Measurements from ENCODE around the gene PPT1.
A peak's percentile ranks its signal among the peaks of the same experiment; 100 is the strongest.
"Not testable (repeated sequence)": the region's sequence is repeated elsewhere in the genome, so short reads cannot be mapped to it uniquely, and the experiment has no call there.

The PPT1 gene

DNA sequence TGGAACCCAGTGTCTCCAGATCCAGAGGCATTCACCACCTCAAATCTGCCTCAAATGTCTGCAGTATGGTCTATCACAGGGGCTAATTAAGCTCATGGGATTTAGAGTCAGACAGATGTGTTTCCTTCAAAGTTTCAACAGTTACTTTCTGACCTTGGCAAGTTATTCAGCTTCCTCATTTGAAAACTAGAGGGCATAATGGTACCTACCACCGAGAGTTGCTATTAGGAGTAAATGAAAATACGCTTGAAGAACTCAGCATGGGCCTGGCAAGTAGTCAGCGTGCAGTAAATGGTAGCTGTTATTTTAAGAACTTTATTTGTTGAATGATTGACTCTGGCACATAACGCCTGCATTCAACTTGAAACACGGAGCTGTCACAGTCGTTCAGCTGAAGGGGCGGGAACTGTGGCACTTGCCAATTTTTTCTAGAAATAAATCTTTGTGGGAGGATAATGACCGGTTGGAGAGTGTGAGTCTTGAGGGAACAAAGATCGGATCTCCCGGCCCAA lies 57.8 kb downstream of the PPT1 start:
- H3K4me3 Mint-ChIP-seq, result peak overlapping the region; percentile 92
- peaks cover 11% of the 10 kb centered on the region for H3K36me3 Mint-ChIP-seq
- DNase-seq (ENCODE audit: low spot score in 2 of 2), result peak in 1 of 2 donors; percentile 49
- no peaks in the 10 kb centered on the region for H3K27me3 Mint-ChIP-seq
- peak overlapping the region; percentile 94 for H3K27ac Mint-ChIP-seq
- no peaks in the 10 kb centered on the region for H3K9me3 Mint-ChIP-seq
- ATAC-seq (ENCODE audit: low read depth), result peak; percentile 48
- H3K4me1 Mint-ChIP-seq, result peaks cover 38% of the 10 kb centered on the region

DNA sequence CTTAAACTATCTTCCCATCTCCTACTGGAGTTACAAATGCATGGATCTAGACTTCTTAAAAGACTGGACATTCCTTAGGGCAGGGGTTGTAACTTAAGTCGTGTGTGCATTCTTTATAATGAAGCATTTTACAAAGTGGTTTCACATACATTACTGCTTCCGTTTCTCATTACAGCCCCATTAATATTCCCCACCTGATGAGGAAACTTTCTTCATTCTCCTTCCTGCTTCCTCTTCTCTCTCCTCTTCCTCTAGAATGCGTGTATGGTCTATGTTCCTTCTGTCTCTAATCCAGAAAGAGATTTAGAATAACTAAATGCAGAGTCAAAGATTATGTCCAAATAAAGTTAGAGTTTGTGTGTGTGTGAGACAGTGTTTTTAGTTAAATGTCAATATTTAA lies 58.4 kb downstream of the PPT1 start:
- DNase-seq (ENCODE audit: low spot score in 2 of 2), result no peak
- Mint-ChIP-seq H3K9me3 (no peaks in the 10 kb centered on the region), H3K36me3 (peaks cover 11% of the 10 kb centered on the region)

GRCh38 chr1:40037254-40037653 lies 59.8 kb downstream of the PPT1 start:
- not testable (repeated sequence) for H3K4me3 Mint-ChIP-seq; DNase-seq (ENCODE audit: low spot score in 2 of 2); ATAC-seq (ENCODE audit: low read depth); H3K27me3 Mint-ChIP-seq; H3K36me3 Mint-ChIP-seq; H3K9me3 Mint-ChIP-seq
- H3K4me1 Mint-ChIP-seq, result peaks cover 34% of the 10 kb centered on the region
- peak overlapping the region; percentile 58 for H3K27ac Mint-ChIP-seq

More for the DNA sequence above, 58.4 kb downstream of the PPT1 start:
- Mint-ChIP-seq H3K27ac (peak overlapping the region; percentile 94), H3K27me3 (no peaks in the 10 kb centered on the region), H3K4me1 (peaks cover 42% of the 10 kb centered on the region), H3K4me3 (peak overlapping the region; percentile 16)
- ATAC-seq (ENCODE audit: low read depth), result no peak

GRCh38 chr1:40036574-40036973 lies 60.5 kb downstream of the PPT1 start:
- no peak for ATAC-seq (ENCODE audit: low read depth)
- Mint-ChIP-seq H3K27me3 (no peaks in the 10 kb centered on the region), H3K27ac (peak overlapping the region; percentile 58), H3K4me3 (no peak overlapping the region), H3K9me3 (no peaks in the 10 kb centered on the region), H3K36me3 (peaks cover under 1% of the 10 kb centered on the region), H3K4me1 (peaks cover 29% of the 10 kb centered on the region)
- no peak for DNase-seq (ENCODE audit: low spot score in 2 of 2)

GRCh38 chr1:40034869-40035268 lies 62.2 kb downstream of the PPT1 start:
- no peaks in the 10 kb centered on the region for H3K27me3 Mint-ChIP-seq
- DNase-seq (ENCODE audit: low spot score in 2 of 2) (no peak), ATAC-seq (ENCODE audit: low read depth) (no peak)
- no peaks in the 10 kb centered on the region for H3K9me3 Mint-ChIP-seq
- peaks cover 33% of the 10 kb centered on the region for H3K4me1 Mint-ChIP-seq
- H3K4me3 Mint-ChIP-seq, result no peak overlapping the region
- H3K36me3 Mint-ChIP-seq, result no peaks in the 10 kb centered on the region
- no peak overlapping the region for H3K27ac Mint-ChIP-seq

- H3K4me1 Mint-ChIP-seq, result peaks cover 21% of the 10 kb centered on the region
- peak; percentile 39 to 48 for DNase-seq (ENCODE audit: low spot score in 2 of 2)
- H3K27ac Mint-ChIP-seq, result no peak overlapping the region
- no peaks in the 10 kb centered on the region for H3K27me3 Mint-ChIP-seq
- ATAC-seq (ENCODE audit: low read depth), result peak; percentile 86
- no peaks in the 10 kb centered on the region for H3K36me3 Mint-ChIP-seq
- H3K4me3 Mint-ChIP-seq, result no peak overlapping the region
- no peaks in the 10 kb centered on the region for H3K9me3 Mint-ChIP-seq
Observed at GRCh38 chr1:40032240-40032891, 64.7 kb downstream of the PPT1 start.

DNA sequence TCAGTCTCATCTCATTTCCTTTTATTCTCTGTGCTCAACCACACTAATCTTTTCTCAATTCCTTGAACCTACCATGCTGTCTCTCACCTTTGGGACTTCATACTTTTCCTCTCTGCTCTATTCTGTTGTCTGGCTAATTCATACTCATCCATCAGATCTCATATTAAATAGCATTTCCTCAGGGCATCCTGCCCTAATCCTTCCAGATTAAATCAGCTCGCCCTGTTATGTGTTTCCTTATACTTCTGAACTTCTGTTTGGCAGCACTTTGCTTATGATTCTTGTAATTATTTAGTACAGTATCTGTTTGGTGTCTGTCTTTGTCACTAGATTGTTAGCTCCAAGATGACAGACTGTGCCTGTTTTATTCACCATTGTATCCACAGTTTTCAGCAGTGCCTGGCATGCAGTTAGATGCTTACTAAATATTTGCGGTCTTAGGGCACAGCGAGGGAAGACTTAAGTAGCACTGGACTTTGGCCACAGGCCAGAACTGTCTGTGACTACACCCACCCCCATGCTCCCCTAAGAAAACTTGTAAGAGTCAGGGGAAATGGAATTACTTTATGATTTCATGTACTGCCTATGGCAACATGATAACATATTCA lies 66.4 kb downstream of the PPT1 start:
- H3K9me3 Mint-ChIP-seq, result peaks cover 2% of the 10 kb centered on the region
- H3K36me3 Mint-ChIP-seq, result peaks cover 2% of the 10 kb centered on the region
- H3K27ac Mint-ChIP-seq, result no peak overlapping the region
- DNase-seq (ENCODE audit: low spot score in 2 of 2) (no peak), ATAC-seq (ENCODE audit: low read depth) (no peak)
- no peak overlapping the region for H3K4me3 Mint-ChIP-seq
- no peaks in the 10 kb centered on the region for H3K27me3 Mint-ChIP-seq
- H3K4me1 Mint-ChIP-seq, result peaks cover 21% of the 10 kb centered on the region

GRCh38 chr1:40029608-40030007 lies 67.4 kb downstream of the PPT1 start:
- ATAC-seq (ENCODE audit: low read depth) (no peak), DNase-seq (ENCODE audit: low spot score in 2 of 2) (no peak)
- Mint-ChIP-seq H3K36me3 (peaks cover 2% of the 10 kb centered on the region), H3K4me1 (peaks cover 21% of the 10 kb centered on the region), H3K27ac (no peak overlapping the region), H3K9me3 (peaks cover 2% of the 10 kb centered on the region), H3K4me3 (no peak overlapping the region), H3K27me3 (no peaks in the 10 kb centered on the region)

DNA sequence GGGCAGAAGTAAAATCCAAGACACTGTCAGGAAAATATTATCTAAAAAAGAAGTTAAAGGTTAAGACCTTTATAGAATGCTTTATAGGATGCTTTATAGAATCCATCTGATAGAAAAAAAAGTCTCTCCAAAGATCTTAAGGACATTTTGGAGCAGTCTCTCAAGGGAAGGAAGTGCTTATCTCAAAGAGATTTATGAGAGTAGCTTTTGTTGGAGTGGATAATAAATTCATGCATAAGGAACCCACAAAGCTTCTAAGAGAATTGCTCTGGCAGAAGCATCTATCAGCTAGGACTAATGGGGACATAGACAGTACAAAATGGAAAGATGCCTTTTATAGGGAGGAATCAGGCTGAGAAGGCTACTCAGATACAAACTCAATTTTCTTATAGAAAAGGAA lies 69.4 kb downstream of the PPT1 start:
- no peak for DNase-seq (ENCODE audit: low spot score in 2 of 2)
- peaks cover 20% of the 10 kb centered on the region for H3K4me1 Mint-ChIP-seq
- H3K27me3 Mint-ChIP-seq, result no peaks in the 10 kb centered on the region
- H3K4me3 Mint-ChIP-seq, result no peak overlapping the region
- H3K36me3 Mint-ChIP-seq, result peaks cover 2% of the 10 kb centered on the region
- H3K27ac Mint-ChIP-seq, result no peak overlapping the region
- peaks cover 2% of the 10 kb centered on the region for H3K9me3 Mint-ChIP-seq
- ATAC-seq (ENCODE audit: low read depth), result no peak

GRCh38 chr1:40024671-40025070 lies 72.4 kb downstream of the PPT1 start:
- H3K36me3 Mint-ChIP-seq, result peaks cover 2% of the 10 kb centered on the region
- no peaks in the 10 kb centered on the region for H3K27me3 Mint-ChIP-seq
- ATAC-seq (ENCODE audit: low read depth), result no peak
- DNase-seq (ENCODE audit: low spot score in 2 of 2), result no peak
- no peak overlapping the region for H3K27ac Mint-ChIP-seq
- H3K9me3 Mint-ChIP-seq, result peaks cover 2% of the 10 kb centered on the region
- peaks cover 10% of the 10 kb centered on the region for H3K4me1 Mint-ChIP-seq
- no peak overlapping the region for H3K4me3 Mint-ChIP-seq

DNA sequence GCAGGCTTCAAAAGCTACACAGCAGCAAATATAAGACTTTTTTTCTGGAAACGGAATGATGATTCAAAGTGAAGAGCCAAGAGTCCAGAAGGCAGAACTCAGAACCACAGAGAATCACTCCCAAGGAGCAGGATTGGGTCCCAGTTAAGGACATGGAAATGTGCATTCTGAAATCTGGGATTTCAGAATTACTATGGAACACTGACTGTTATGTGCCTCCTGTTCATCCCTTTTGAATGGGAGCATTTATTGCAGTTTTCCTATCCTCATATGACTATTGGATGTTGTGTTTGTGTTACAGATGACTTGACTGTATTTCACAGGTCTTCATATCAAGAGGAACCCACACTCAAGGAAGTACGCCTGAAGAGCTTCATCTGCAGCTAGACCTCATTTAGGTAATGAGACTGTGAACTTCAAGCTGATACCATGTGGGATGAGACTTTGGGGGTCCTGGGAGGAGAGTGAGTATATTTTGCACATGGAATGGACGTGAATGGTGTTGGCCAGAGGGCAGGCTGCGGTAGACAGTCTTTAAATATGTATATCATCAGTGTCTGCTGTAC lies 73.6 kb downstream of the PPT1 start:
- peaks cover 4% of the 10 kb centered on the region for H3K9me3 Mint-ChIP-seq
- H3K27ac Mint-ChIP-seq, result peak overlapping the region; percentile 41
- peak overlapping the region; percentile 33 for H3K4me3 Mint-ChIP-seq
- H3K36me3 Mint-ChIP-seq, result peaks cover 2% of the 10 kb centered on the region
- ATAC-seq (ENCODE audit: low read depth) (peak; percentile 42), DNase-seq (ENCODE audit: low spot score in 2 of 2) (no peak)
- peaks cover 8% of the 10 kb centered on the region for H3K4me1 Mint-ChIP-seq
- no peaks in the 10 kb centered on the region for H3K27me3 Mint-ChIP-seq
